ENCODE measurements around the gene GMPR2. TPM values are rescaled to one million over a fixed set of nuclear protein-coding genes. Genes with fewer than 3 reads are reported as not detected.
"Not testable (repeated sequence)": the region's sequence is repeated elsewhere in the genome, so short reads cannot be mapped to it uniquely, and the experiment has no call there.

GMPR2 gene
- total RNA-seq, 1 experiment from 2014 or later: 85.8 TPM

GRCh38 chr14:24219080-24219479 is 13.6 kb upstream of the GMPR2 start:
- H3K27ac ChIP-seq (ENCODE audit: low read depth, low read length, poor library complexity, severe bottlenecking): no peak overlapping the region
- TF ChIP-seq EZH2 (IDR thresholded peaks at IDR 0.05; ENCODE audit: borderline replicate concordance, low read depth, low read length, poor library complexity, severe bottlenecking): no peak
- no TSS peak for BruUV-seq (replicated peaks)
- CTCF ChIA-PET: interaction anchor here (0.7 kb wide), 1 partner anchor 212 kb away, joined by 28 read pairs; no protein-coding TSS in a partner anchor
- POLR2A ChIA-PET (ENCODE audit: low non-redundant PET): interaction anchor here (0.7 kb wide), 1 partner anchor 14 kb away, joined by 14 read pairs; no protein-coding TSS in a partner anchor
- H3K4me1 ChIP-seq (ENCODE audit: insufficient read depth, low read length, poor library complexity, severe bottlenecking): peaks cover 3% of the 10 kb centered on the region
- intact Hi-C loops (cut with micrococcal nuclease; ENCODE audit: unreplicated experiment): no loop called here
- DNase-seq (ENCODE audit: low spot score): no peak
- no peaks in the 10 kb centered on the region for H3K9me3 ChIP-seq (ENCODE audit: low read depth, low read length, poor library complexity, severe bottlenecking)
- no peak overlapping the region for H3K4me3 ChIP-seq (ENCODE audit: low read depth, low read length, poor library complexity, severe bottlenecking)
- H3K36me3 ChIP-seq (ENCODE audit: insufficient read depth, low read length, poor library complexity, severe bottlenecking): peaks cover 7% of the 10 kb centered on the region
- no peaks in the 10 kb centered on the region for H3K27me3 ChIP-seq (replicated peaks; ENCODE audit: insufficient read depth, low read depth, low read length, poor library complexity)

GRCh38 chr14:24219521-24219920 is 13.2 kb upstream of the GMPR2 start:
- intact Hi-C loops (cut with micrococcal nuclease; ENCODE audit: unreplicated experiment): no loop called here
- DNase-seq (ENCODE audit: low spot score): no peak
- POLR2A ChIA-PET (ENCODE audit: low non-redundant PET): interaction anchor here (0.7 kb wide), 1 partner anchor 14 kb away, joined by 14 read pairs; no protein-coding TSS in a partner anchor

GRCh38 chr14:24222987-24223386 is 9.7 kb upstream of the GMPR2 start:
- H3K4me3 ChIP-seq (ENCODE audit: low read depth, low read length, poor library complexity, severe bottlenecking); H3K27me3 ChIP-seq (replicated peaks; ENCODE audit: insufficient read depth, low read depth, low read length, poor library complexity); DNase-seq (ENCODE audit: low spot score); H3K27ac ChIP-seq (ENCODE audit: low read depth, low read length, poor library complexity, severe bottlenecking); H3K36me3 ChIP-seq (ENCODE audit: insufficient read depth, low read length, poor library complexity, severe bottlenecking); intact Hi-C loops (cut with micrococcal nuclease; ENCODE audit: unreplicated experiment); H3K9me3 ChIP-seq (ENCODE audit: low read depth, low read length, poor library complexity, severe bottlenecking); BruUV-seq (replicated peaks); POLR2A ChIA-PET (ENCODE audit: low non-redundant PET); H3K4me1 ChIP-seq (ENCODE audit: insufficient read depth, low read length, poor library complexity, severe bottlenecking); CTCF ChIA-PET: not testable (repeated sequence)

More at GRCh38 chr14:24219521-24219920, 13.2 kb upstream of the GMPR2 start:
- no peak overlapping the region for H3K27ac ChIP-seq (ENCODE audit: low read depth, low read length, poor library complexity, severe bottlenecking)
- no peak for TF ChIP-seq CTCF (conservative IDR thresholded peaks at IDR 0.05; ENCODE audit: low read depth, low read length)
- TF ChIP-seq EZH2 (IDR thresholded peaks at IDR 0.05; ENCODE audit: borderline replicate concordance, low read depth, low read length, poor library complexity, severe bottlenecking): no peak
- peaks cover 7% of the 10 kb centered on the region for H3K36me3 ChIP-seq (ENCODE audit: insufficient read depth, low read length, poor library complexity, severe bottlenecking)
- no peaks in the 10 kb centered on the region for H3K27me3 ChIP-seq (replicated peaks; ENCODE audit: insufficient read depth, low read depth, low read length, poor library complexity)
- BruUV-seq (replicated peaks): no TSS peak
- CTCF ChIA-PET: interaction anchor here (0.7 kb wide), 1 partner anchor 212 kb away, joined by 28 read pairs; no protein-coding TSS in a partner anchor
- peaks cover 3% of the 10 kb centered on the region for H3K4me1 ChIP-seq (ENCODE audit: insufficient read depth, low read length, poor library complexity, severe bottlenecking)
- H3K9me3 ChIP-seq (ENCODE audit: low read depth, low read length, poor library complexity, severe bottlenecking): no peaks in the 10 kb centered on the region
- H3K4me3 ChIP-seq (ENCODE audit: low read depth, low read length, poor library complexity, severe bottlenecking): no peak overlapping the region

- POLR2A ChIA-PET (ENCODE audit: low non-redundant PET): no interaction called here
These were observed 8.1 kb upstream of the GMPR2 start for GRCh38 chr14:24224618-24225071.

More at GRCh38 chr14:24224618-24225071, 8.1 kb upstream of the GMPR2 start:
- no peaks in the 10 kb centered on the region for H3K9me3 ChIP-seq (ENCODE audit: low read depth, low read length, poor library complexity, severe bottlenecking)
- BruUV-seq (replicated peaks): no TSS peak
- CTCF ChIA-PET: no interaction called here
- peaks cover 6% of the 10 kb centered on the region for H3K36me3 ChIP-seq (ENCODE audit: insufficient read depth, low read length, poor library complexity, severe bottlenecking)
- H3K4me3 ChIP-seq (ENCODE audit: low read depth, low read length, poor library complexity, severe bottlenecking): no peak overlapping the region
- H3K27me3 ChIP-seq (replicated peaks; ENCODE audit: insufficient read depth, low read depth, low read length, poor library complexity): no peaks in the 10 kb centered on the region
- intact Hi-C loops (cut with micrococcal nuclease; ENCODE audit: unreplicated experiment): no loop called here
- no peak overlapping the region for H3K27ac ChIP-seq (ENCODE audit: low read depth, low read length, poor library complexity, severe bottlenecking)
- no peaks in the 10 kb centered on the region for H3K4me1 ChIP-seq (ENCODE audit: insufficient read depth, low read length, poor library complexity, severe bottlenecking)
- TF ChIP-seq EZH2 (IDR thresholded peaks at IDR 0.05; ENCODE audit: borderline replicate concordance, low read depth, low read length, poor library complexity, severe bottlenecking) (no peak), CTCF (conservative IDR thresholded peaks at IDR 0.05; ENCODE audit: low read depth, low read length) (no peak)
- no peak for DNase-seq (ENCODE audit: low spot score)
